Body of pancreas (tissue), 4 donors: ENCODE results near the gene AGBL3. TPM values are rescaled to one million over a fixed set of nuclear protein-coding genes. Genes with fewer than 3 reads are reported as not detected.

Source experiments
- ATAC-seq: fragments of 150-250 bp; one replicate; pipeline ENCODE4 v1.9.1; 2016
- DNase-seq, 4 donors: peaks; one replicate each; pipeline ENCODE4 v3.0.0-alpha.2; 2019
- H3K27ac ChIP-seq, 4 donors: fragments of 200-600 bp; sonication (generic); 1 replicate in 3 of 4; 2 replicates in 1 of 4; pipeline versions ENCODE4 v1.5.1 to v1.6.1; 2016 to 2019; ENCODE audit warnings: mild to moderate bottlenecking in 1 of 4, mixed read lengths in 1 of 4, moderate library complexity in 1 of 4
- H3K27me3 ChIP-seq, 2 donors: fragments of 200-600 bp; sonication (generic); one replicate each; pipeline ENCODE4 v1.6.0; 2016; ENCODE audit warnings: mild to moderate bottlenecking in 1 of 2
- H3K36me3 ChIP-seq, 2 donors: fragments of 200-600 bp; sonication (generic); replicated peaks in 1 of 2; 2 replicates each; pipeline ENCODE4 v1.5.1; 2016; ENCODE audit warnings: low read depth in 2 of 2; ENCODE audit not compliant: insufficient read depth in 1 of 2
- H3K4me1 ChIP-seq: fragments of 200-600 bp; sonication (generic); one replicate; pipeline ENCODE4 v1.6.0; 2016
- H3K4me3 ChIP-seq, 2 donors: fragments of 200-600 bp; sonication (generic); 1 replicate in 1 of 2; 2 replicates in 1 of 2; pipeline ENCODE4 v1.5.1; 2016 to 2019
- H3K9me3 ChIP-seq, 3 donors: fragments of 200-600 bp; sonication (generic); 1 replicate in 2 of 3; 2 replicates in 1 of 3; pipeline ENCODE4 v1.5.1; 2016
- POLR2A ChIP-seq, 3 donors: fragments of 450-650 bp; IDR thresholded peaks; one replicate each; pipeline ENCODE4 v1.6.1; 2016; ENCODE audit warnings: antibody characterized with exemption in 3 of 3, mild to moderate bottlenecking in 2 of 3
- WGBS, 2 donors: methylation state at CpG; one replicate each; pipeline ENCODE4 v1.1.5; 2017; 5-methylcytosine and 5-hydroxymethylcytosine counted together
- intact Hi-C: fragments of 100-400 bp; cut with DNase I; formaldehyde crosslinking; loops from one replicate; pipeline ENCODE4 v1.15.1; 2023
- total RNA-seq, 2 donors: library from RNA; depleted of rRNA; stranded (reverse); fragments of >200 nt; gene quantifications; one replicate each; pipeline ENCODE4 v1.1.0, GENCODE V29; 2016
- TF ChIP-seq, protein P1 (sequence below), 7 experiments: fragments of 450-650 bp in 4 of 7; fragments of 200-600 bp in 3 of 7; sonication (generic) in 3 of 7; IDR thresholded peaks; one replicate each; pipeline ENCODE4 v1.5.1; 2016 to 2019; ENCODE audit warnings: antibody characterized with exemption in 7 of 7

The AGBL3 gene
- total RNA-seq, 2 donors from 2014 or later = 0.33 to 2.6 TPM

DNA sequence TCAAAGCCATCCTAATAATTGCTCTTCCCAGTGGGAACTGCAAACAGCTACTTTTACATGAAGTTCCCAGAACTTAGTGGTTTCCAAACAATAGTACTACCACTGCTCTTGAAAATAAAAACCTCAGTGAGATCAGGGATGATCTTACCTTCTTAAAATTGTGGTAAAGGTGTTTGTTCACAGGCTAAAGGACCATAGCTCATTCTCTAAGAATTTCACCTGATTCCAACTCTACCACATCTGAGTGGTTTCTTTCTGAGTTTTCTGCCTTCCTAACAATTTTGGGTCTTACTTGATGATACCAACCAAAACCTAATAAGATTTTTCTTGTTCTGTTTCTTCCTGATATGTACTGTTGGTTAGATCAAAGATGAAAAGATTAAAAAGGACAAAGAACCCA, 45.6 kb upstream of the AGBL3 start:
- Histone ChIP-seq H3K27me3 (no peaks in the 10 kb centered on the region), H3K4me3 (no peak overlapping the region), H3K27ac (no peak overlapping the region), H3K9me3 (no peaks in the 10 kb centered on the region), H3K36me3 (no peaks in the 10 kb centered on the region), H3K4me1 (peaks cover 19% of the 10 kb centered on the region)
- intact Hi-C loops = no loop called here
- ATAC-seq (no peak), DNase-seq (no peak)
- TF ChIP-seq POLR2A (IDR thresholded peaks at IDR 0.05) = no peak
- TF ChIP-seq, protein P1, sequence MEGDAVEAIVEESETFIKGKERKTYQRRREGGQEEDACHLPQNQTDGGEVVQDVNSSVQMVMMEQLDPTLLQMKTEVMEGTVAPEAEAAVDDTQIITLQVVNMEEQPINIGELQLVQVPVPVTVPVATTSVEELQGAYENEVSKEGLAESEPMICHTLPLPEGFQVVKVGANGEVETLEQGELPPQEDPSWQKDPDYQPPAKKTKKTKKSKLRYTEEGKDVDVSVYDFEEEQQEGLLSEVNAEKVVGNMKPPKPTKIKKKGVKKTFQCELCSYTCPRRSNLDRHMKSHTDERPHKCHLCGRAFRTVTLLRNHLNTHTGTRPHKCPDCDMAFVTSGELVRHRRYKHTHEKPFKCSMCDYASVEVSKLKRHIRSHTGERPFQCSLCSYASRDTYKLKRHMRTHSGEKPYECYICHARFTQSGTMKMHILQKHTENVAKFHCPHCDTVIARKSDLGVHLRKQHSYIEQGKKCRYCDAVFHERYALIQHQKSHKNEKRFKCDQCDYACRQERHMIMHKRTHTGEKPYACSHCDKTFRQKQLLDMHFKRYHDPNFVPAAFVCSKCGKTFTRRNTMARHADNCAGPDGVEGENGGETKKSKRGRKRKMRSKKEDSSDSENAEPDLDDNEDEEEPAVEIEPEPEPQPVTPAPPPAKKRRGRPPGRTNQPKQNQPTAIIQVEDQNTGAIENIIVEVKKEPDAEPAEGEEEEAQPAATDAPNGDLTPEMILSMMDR (IDR thresholded peaks at IDR 0.05) = no peak

DNA sequence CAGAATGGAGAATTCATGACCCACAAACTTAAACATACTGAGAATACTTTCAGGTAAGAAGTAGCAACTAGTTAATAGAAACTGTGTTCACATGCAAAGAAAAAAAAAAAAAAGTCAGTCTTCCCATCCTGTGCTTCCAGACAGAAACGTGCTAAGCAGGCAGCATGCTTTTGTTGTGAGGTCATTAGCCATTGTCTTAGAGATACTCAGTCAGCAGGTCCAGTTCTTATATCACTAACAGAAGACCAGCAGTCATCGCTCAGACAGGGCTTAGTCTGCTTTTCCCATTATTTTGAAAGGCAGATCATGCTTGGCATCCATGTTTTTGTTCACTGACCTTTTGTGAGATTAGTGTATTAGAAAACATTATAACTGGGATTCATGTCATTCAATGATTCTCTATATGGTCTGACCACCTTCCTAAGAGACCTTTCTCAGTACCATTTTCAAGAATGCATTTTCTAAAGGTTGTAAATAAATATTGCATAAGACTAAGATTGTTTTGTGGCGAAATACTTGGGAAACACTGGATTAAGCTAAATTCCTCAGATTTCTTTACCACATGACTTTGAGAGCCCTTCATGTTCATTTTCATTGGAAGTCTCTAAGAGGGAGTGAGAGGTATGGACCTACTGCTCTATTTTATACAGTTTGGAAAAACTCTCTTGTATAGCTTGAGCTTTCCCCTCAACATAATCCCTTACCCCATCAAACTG, 45.0 kb upstream of the AGBL3 start:
- peaks cover 19% of the 10 kb centered on the region for H3K4me1 ChIP-seq
- intact Hi-C loops = no loop called here
- WGBS, 2 donors = 74 to 76% methylated on average over 3 of the region's 3 CpGs
- H3K36me3 ChIP-seq = no peaks in the 10 kb centered on the region
- no peak overlapping the region for H3K4me3 ChIP-seq
- H3K27ac ChIP-seq = no peak overlapping the region
- TF ChIP-seq, protein P1 (IDR thresholded peaks at IDR 0.05) = no peak
- ATAC-seq = no peak
- no peaks in the 10 kb centered on the region for H3K9me3 ChIP-seq
- no peak for DNase-seq
- H3K27me3 ChIP-seq = no peaks in the 10 kb centered on the region

DNA sequence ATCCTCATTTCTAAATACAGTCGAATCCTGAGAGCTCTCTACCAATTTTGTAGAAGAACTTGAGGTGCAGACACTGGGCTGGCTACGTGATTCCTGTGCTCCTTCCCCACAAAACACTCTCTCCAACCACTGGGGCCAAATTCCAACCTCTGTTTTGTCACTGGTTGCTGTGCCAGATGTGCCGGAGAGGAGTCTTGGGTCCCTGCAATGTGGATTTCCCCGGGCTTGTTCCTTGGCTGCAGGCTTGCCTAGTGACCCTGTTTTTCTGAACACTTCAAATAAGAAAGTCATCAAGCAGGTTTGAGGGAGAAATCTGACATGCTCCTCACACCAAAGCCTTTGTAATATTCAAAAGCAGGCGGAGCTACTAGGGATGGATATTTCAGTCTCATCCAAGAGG, 44.4 kb upstream of the AGBL3 start:
- no peak for TF ChIP-seq POLR2A (IDR thresholded peaks at IDR 0.05)
- TF ChIP-seq, protein P1 (IDR thresholded peaks at IDR 0.05) = no peak
- peaks cover 19% of the 10 kb centered on the region for H3K4me1 ChIP-seq
- no peak overlapping the region for H3K4me3 ChIP-seq
- DNase-seq (peak in 2 of 4 donors; percentile 32 to 42), ATAC-seq (peak; percentile 22)
- intact Hi-C loops = no loop called here
- no peak overlapping the region for H3K27ac ChIP-seq
- no peaks in the 10 kb centered on the region for H3K9me3 ChIP-seq
- 39 to 48% methylated on average over 5 of the region's 5 CpGs for WGBS, 2 donors
- no peaks in the 10 kb centered on the region for H3K36me3 ChIP-seq
- no peaks in the 10 kb centered on the region for H3K27me3 ChIP-seq

DNA sequence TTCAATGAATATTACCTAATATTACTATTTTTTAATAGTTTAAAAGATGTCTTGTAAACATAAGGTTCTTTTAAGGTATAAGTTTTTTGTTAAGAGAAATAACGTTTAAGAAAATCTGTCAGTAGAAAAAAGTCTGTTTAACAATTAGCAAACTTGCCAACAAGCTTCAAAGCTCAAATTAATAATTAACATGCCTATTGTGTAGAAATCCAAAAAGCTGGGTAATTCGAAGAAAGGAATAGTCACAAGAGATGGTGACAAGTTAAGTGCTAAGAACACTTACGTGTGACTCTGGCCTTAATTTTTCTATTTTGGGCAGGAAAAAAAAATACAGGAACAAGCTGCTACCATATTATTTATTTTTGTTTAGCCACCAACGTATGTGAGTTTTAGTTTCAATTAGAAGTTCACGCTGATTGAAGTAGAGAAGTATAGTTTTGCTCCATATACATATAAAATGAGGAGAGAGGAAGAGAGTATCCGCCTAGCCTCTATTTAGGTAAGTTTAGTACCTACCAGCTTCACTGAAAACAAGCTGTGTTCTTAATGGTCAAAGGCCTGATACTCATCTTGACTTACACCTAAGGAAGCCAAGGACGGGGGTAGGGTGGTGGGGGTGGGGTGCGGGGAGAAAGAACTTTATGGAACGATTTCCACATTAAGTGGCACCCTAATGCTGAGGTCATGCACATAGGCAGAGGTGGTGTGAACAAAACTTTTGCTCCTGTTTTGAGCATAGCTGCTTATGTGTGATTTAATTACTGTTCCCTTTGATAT, 43.4 kb upstream of the AGBL3 start:
- DNase-seq (no peak), ATAC-seq (peak; percentile 52)
- Histone ChIP-seq H3K36me3 (no peaks in the 10 kb centered on the region), H3K27ac (peak overlapping the region in 3 of 4 donors; percentile 19 to 57 (median 56)), H3K4me1 (peaks cover 19% of the 10 kb centered on the region), H3K27me3 (no peaks in the 10 kb centered on the region), H3K4me3 (no peak overlapping the region), H3K9me3 (no peaks in the 10 kb centered on the region)
- intact Hi-C loops = no loop called here
- no peak for TF ChIP-seq POLR2A (IDR thresholded peaks at IDR 0.05)
- TF ChIP-seq, protein P1 (IDR thresholded peaks at IDR 0.05) = no peak
- 18 to 21% methylated on average over 9 of the region's 9 CpGs for WGBS, 2 donors
